H7 (cell line): Measurements from ENCODE around the gene ADARB2. TPM values are rescaled to one million over a fixed set of nuclear protein-coding genes. Genes with fewer than 3 reads are reported as not detected.
A peak's percentile ranks its signal among the peaks of the same experiment; 100 is the strongest.

Experiments
- DNase-seq: peaks from one replicate; pipeline ENCODE4 v3.0.0; 2012
- H3K27me3 ChIP-seq: 2 replicates; pipeline ENCODE4 v1.6.0; 2011; ENCODE audit warnings: mild to moderate bottlenecking, low read length; ENCODE audit not compliant: control insufficient read depth, insufficient read depth
- H3K36me3 ChIP-seq: replicated peaks from 2 replicates; pipeline ENCODE4 v1.5.1; 2011; ENCODE audit warnings: low read length; ENCODE audit not compliant: control insufficient read depth, insufficient read depth
- H3K4me3 ChIP-seq: 2 replicates; pipeline ENCODE4 v1.5.1; 2011; ENCODE audit warnings: low read depth, mild to moderate bottlenecking, control low read depth, low read length, moderate library complexity; ENCODE audit not compliant: insufficient read depth
- total RNA-seq: library from RNA; depleted of rRNA; stranded (reverse); fragments of >200 nt; shearing (Covaris generic); gene quantifications from 2 replicates; pipeline ENCODE4 v1.2.3, GENCODE V29; 2014

Gene ADARB2
- total RNA-seq, 1 experiment from 2014 or later, result 1.5 TPM

DNA sequence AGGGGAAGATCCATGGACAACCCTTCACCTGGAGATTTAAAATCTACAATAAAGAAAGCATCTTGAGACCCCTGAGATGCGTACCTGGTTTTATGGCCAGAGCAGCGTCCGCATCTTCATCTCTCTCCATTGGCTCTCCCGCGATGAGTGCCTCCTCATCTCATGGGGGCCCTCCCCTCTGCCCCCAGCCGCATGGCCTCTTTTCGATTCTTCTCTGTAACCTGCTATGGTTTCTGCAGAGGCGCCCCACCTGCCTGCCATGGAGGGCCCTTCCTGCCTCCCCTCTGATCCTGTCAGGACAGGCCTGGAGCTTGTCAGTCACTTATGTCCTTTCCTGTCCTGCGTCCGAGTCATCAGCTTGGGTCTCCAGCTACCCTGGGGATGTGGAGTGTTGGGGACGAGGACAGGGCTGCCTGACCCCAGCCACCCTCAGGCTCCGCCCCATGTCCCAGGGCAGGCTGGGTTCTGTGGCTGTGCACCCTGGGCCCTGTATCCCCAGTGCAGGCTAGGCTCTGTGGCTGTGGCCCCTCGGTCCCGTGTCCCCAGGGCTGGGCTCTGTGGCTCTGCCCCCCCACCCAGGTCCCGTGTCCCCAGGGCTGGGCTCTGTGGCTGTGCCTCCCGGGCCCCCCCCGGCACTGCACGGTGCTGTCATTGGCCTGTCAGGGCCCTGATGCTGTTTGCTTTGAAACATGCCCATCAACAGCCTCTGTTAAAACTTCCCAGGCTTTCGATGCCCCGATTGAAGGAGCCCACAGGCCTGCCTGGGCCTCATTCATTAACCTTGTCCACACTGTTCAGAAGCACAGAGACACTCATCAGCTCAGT, 581.3 kb downstream of the ADARB2 start:
- DNase-seq, result peak; percentile 46
- no peak overlapping the region for H3K4me3 ChIP-seq
- H3K36me3 ChIP-seq, result no peaks in the 10 kb centered on the region
- H3K27me3 ChIP-seq, result no peaks in the 10 kb centered on the region

DNA sequence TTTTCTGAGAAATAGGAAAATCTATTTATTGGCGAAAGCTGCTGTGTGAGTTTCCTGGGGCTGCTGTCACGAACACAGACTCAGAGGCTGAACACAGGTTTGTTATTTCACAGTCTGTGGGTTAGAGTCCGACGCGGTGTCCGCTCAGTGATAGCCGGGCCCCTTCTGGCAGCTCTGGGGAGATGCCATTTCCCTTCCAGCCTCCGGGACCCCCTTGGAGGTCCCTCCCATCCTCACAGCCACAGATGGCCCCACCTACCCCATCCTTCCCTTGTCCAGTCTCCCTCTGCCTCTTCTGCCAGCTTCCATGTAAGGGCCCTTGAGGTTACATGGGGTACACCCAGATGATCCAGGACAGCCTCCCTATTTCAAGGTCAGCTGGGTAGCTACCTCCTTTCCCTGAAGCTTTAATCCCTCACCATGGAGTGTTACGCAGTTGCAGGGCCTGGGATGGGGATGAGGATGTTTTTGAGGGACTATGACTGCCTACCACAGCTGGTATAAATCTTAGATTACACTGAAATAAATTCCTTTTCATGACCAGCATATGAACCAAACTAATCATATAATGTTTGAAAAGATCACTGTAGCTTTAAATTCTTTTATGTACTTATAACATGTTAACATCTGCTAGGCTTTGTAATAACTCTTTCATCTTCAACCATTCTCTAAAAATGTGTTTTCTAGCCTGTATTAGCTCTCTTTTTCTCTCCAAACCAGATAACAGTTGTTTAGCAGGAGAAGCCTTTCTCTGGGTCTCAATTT, 582.6 kb downstream of the ADARB2 start:
- Histone ChIP-seq H3K4me3 (no peak overlapping the region), H3K36me3 (no peaks in the 10 kb centered on the region), H3K27me3 (no peaks in the 10 kb centered on the region)
- DNase-seq, result peak; percentile 66

DNA sequence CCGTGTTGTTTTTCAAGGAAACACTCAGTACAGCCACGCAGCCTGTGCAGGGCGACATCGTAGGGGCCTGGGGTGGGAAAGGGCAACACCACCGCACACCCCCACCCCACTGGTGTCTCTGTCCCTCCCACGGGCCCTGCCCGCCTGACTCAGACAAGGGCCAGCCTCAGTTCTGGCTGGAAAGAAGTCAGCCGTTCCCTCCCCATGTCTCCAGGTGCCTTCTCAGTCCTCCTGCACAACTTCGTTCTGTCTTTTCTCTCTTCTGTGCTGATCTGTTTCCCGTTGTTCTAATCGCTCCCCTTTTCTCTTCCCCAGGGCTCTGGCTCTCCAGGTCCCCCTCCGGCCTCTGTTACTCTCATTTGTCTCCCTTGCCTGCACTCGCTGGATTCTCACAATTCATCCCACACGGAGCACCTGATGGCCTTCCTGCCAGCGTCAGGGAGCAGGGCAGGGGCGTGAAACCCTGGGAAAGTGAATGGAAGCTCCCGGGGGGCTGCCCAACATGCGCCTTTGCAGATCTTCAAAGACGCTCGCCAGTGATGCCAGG, 583.4 kb downstream of the ADARB2 start:
- Histone ChIP-seq H3K27me3 (no peaks in the 10 kb centered on the region), H3K36me3 (no peaks in the 10 kb centered on the region), H3K4me3 (no peak overlapping the region)
- peak; percentile 62 for DNase-seq

DNA sequence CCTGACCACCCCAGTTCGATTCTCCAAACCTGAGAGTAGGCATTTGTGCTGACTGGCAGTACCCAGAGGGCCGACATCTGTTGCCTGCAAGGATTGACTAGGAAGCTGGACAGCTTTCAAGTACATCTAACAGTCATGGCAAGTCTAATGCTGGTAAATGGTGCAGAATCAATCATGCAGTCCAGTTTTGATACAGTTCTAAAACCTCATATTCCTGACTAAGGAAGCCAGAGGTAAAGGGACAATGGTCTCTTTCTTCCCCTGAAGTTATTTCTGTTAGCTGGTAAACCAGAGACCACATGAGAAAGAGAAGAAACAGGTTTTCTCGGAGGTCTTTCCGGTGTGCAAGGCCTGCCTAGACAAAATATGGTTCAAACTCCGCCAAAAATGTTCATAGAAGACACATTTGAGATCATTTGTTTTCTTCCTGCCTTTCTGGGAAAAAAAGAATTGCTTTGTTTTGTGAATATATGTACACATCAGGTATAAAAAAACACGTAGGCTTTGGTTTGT, 584.0 kb downstream of the ADARB2 start:
- Histone ChIP-seq H3K36me3 (no peaks in the 10 kb centered on the region), H3K27me3 (no peaks in the 10 kb centered on the region), H3K4me3 (no peak overlapping the region)
- peak; percentile 11 for DNase-seq

DNA sequence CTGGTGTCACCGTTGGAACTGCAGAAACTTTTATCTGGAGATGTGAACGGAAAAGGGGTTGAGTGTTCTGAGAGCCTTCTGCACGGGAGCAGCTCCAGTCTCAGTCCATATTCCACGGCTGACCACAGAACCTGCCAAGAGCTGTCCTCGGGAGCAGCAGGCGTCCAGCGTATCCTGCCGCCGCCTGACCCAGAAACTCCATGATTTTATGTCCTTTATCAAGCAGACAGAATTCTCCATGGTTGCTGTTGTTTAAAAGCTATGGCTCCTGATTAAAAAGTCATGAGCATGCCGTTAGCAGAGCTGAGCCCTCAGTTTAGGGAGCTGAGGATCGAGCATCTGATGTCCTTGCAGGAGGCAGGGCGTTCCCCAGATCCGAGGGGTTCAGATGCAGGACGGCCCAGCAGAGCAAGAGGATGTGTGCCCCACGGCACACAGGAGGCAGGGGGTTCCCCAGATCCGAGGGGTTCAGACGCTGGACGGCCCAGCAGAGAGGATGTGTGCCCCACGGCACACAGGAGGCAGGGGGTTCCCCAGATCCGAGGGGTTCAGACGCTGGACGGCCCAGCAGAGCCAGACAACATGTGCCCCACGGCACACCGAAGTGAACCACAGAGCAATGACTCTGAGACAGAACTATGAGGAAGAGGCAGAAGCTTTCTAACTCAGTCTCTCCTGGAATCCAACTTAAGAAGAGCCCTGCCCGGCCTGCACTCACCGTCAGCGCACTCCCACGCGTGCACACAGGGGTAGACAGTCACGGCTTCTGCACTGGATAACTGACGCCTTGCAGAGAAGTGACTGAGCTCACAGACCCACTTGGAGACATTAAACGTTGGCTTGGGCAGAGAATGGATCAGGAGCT, 584.7 kb downstream of the ADARB2 start:
- H3K36me3 ChIP-seq, result no peaks in the 10 kb centered on the region
- H3K4me3 ChIP-seq, result no peak overlapping the region
- DNase-seq, result no peak

DNA sequence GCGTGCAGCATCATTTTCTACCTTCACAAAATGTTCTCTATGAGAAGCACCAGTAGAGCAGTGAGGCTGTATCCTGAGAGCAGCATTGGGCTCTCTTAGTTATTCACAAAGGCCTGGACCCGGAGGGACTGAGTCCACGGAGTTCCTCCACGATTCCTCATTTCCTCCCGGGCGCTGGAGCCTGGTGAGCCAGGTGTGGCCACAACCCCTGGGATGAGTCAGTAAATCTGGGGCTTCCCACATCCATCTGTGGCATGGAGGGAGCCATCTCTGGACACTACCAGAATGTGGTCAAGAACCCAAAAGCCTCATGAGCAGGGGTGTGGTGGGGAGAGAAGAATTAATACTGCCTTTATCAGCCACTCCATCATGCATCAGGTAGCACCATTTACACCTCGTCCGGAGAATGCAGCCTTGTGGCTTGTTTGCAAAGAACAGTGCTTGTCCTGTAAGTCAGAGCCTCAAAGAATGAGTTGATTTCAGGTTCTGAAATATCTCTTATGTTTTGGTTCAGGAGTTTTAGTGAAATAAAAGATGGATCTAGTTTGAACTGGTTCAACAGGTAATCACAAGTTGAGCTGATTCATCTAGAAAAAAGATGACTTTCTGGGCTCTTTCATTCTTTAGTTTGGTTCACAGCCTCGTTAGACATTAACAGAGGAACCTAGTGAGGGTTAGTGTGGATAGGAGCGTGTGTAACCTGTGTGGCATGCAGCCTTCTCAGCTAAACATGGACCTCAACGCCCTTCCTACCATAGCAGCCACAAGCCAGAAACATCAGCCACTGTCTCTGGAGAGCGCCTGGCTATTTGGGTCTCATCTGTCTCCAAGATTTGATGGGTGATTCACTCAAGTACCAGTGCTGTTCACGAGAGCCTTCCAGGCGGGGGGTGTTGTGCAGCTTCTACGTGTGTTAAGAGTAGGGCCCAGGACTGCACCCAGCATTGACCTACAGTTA, 586.0 kb downstream of the ADARB2 start:
- H3K4me3 ChIP-seq, result no peak overlapping the region
- H3K27me3 ChIP-seq, result no peaks in the 10 kb centered on the region
- no peaks in the 10 kb centered on the region for H3K36me3 ChIP-seq
- DNase-seq, result no peak

More for the DNA sequence above, 584.7 kb downstream of the ADARB2 start:
- H3K27me3 ChIP-seq, result no peaks in the 10 kb centered on the region

DNA sequence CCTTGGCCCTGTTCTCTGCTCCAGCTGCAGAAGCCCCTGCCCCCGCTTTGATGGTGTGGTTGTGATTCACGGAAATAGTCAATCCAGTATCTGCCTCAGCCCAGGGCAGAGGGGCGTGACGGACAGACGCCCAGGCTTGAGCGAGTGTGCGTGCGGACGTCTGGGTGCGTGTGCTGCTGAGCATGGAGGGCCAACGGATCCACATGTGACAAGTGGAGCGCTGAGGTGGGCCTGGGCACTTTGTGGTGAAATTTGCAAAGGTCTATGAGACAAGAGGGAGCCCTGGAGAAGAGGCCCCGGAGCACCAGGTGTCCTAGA, 586.7 kb downstream of the ADARB2 start:
- no peaks in the 10 kb centered on the region for H3K27me3 ChIP-seq
- no peaks in the 10 kb centered on the region for H3K36me3 ChIP-seq
- H3K4me3 ChIP-seq, result no peak overlapping the region
- DNase-seq, result no peak

DNA sequence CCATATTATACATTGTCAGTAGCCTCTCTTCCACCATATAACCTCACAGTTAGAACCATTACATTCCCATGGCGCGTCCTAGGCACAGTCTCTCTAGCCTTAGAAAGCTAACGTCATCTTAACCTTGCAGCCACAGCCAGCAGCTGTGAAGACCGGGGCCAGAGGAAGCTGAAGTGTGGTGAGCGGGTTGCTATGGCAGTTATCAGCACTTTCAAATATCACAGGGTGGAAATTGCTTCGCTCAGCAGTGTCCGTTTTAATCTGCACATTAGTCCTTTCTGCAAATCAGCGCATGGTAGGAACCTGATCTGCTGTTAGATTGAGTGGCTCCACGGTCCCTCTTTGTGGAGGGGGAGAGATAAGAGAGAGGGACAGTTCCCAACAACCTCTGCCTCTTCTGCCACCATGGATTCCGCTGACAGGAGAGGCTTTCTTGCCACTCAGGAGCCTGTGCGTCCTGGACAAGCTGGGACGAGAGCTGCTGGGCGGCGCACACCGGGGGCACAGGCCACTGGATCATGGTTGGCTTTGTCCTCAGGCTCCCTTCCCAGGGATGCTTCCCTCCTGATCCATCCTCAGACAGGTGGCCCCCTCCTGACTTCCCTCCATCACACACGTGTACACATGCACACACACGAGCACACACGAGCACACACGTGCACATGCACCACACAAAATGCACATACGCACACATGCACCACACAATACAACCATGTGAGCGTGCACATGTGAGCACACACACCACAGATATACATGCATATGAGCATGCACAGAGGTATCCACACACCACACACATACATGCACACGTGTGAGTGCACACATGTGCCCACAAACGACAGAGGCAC, 587.3 kb downstream of the ADARB2 start:
- Histone ChIP-seq H3K36me3 (no peaks in the 10 kb centered on the region), H3K4me3 (no peak overlapping the region), H3K27me3 (no peaks in the 10 kb centered on the region)
- DNase-seq, result no peak

DNA sequence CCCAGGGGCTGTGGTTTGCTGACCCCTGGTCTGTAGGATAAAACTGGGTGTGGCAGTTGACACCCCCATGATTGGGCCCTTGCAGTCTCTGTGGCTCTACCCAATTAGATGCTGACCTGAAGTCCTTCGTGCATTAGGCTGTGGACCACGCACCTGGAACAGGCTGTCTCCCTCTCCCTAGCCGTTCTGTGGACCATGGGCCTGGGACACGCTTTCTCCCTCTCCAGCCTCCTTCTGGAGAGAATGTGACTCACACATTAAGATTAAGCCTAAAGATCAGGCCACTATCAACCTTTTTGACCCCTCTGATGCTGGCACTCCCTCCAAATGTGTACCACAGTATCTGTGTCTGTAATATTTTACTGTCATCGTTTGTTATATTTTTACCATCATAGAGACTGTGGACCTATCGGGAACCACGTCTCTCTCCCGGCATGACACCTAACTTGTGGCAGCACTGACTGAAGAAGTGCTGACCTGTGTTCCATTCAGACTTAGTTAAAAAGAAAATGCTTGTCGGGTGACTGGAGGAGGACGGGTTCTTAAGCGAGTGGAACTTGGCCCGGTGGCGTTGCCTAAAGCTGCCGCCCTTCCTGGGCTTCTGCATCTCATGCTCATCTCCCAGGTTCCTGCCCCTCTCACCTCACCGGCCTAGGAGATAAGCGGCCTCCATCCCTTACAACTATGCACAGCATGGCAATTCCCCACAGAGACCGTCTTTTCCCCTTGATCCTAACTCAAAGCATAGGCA, 588.3 kb downstream of the ADARB2 start:
- H3K36me3 ChIP-seq, result no peaks in the 10 kb centered on the region
- DNase-seq, result no peak
- H3K4me3 ChIP-seq, result no peak overlapping the region
- H3K27me3 ChIP-seq, result no peaks in the 10 kb centered on the region

DNA sequence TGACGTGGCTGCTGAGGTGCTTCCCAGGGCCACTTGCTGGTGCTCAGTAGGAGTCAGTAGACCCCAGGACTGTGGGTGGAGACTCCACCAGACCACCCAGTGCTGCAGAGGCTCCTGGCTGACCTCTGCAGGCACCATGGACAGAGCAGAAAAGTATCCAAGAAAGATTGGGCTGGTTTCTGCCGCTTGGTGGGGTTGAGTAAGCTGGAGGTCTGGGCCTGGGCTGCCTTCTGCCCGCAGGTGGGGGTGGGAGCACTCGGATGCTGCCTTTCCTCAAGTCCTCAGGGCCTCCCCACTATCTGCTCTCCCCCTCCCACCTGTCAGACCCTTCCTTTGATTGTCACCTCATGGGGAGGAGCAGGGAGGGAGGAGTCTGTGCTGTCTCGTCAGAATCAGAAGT, 589.5 kb downstream of the ADARB2 start:
- Histone ChIP-seq H3K27me3 (no peaks in the 10 kb centered on the region), H3K4me3 (no peak overlapping the region), H3K36me3 (no peaks in the 10 kb centered on the region)
- DNase-seq, result no peak

DNA sequence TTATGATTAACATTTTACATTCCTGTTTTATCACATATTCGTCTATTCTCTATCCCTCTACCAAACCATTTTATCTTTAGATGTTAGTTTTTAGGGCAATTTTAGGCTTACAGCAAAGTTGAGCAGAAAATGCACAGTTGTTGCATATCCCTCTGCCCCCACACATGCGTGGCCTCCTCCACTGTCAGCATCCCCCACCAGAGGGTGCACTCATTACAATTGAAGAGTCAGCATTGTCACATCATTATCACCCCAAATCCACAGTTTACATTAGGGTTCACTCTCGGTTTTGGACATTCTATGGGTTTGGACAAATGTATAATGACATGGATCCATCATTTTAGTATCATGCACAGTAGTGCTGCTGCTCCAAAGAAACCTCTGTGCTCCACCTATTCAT, 594.7 kb downstream of the ADARB2 start:
- Histone ChIP-seq H3K4me3 (no peak overlapping the region), H3K36me3 (no peaks in the 10 kb centered on the region), H3K27me3 (no peaks in the 10 kb centered on the region)
- no peak for DNase-seq

DNA sequence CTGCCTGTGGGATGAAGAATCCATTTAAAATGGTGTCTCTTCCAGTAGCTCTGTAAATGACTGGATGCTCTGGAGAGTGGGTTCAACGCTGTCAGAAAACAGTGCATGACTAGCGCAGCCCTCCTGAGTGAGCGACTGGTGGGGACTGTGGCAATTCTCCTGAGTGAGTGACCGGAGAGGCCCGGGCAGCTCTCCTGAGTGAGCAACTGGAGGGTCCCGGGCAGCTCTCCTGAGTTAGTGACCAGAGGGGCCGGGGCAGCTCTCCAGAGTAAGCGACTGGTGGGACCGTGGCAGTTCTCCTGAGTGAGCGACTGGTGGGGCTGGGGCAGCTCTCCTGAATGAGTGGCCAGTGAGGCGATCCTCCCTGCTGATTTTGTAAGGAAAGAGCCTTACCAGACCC, 595.6 kb downstream of the ADARB2 start:
- Histone ChIP-seq H3K36me3 (no peaks in the 10 kb centered on the region), H3K4me3 (no peak overlapping the region), H3K27me3 (no peaks in the 10 kb centered on the region)
- no peak for DNase-seq
